GM18511 (cell line): ENCODE measurements around the gene SLC41A3.

Experiments used
- ATAC-seq: cut with Tn5 transposase; IDR thresholded peaks from one replicate; pipeline ENCODE4 v1.9.1; 2021; ENCODE audit warnings: mild to moderate bottlenecking, moderate library complexity; ENCODE audit not compliant: unreplicated experiment

The SLC41A3 gene

GRCh38 chr3:126033051-126033745, 50.7 kb downstream of the SLC41A3 start:
- ATAC-seq: no peak

- ATAC-seq: no peak
Observed at GRCh38 chr3:126031981-126032471, 51.9 kb downstream of the SLC41A3 start.

- ATAC-seq: no peak
Observed at GRCh38 chr3:126030455-126030854, 53.5 kb downstream of the SLC41A3 start.

GRCh38 chr3:126029241-126029640, 54.7 kb downstream of the SLC41A3 start:
- ATAC-seq: no peak

GRCh38 chr3:126028096-126028495, 55.8 kb downstream of the SLC41A3 start:
- ATAC-seq: no peak

GRCh38 chr3:126026761-126027160, 57.2 kb downstream of the SLC41A3 start:
- no peak for ATAC-seq

GRCh38 chr3:126026277-126026751, 57.6 kb downstream of the SLC41A3 start:
- no peak for ATAC-seq

GRCh38 chr3:126025862-126026261, 58.1 kb downstream of the SLC41A3 start:
- ATAC-seq: no peak

- ATAC-seq: no peak
Observed at GRCh38 chr3:126025116-126025729, 58.7 kb downstream of the SLC41A3 start.

- no peak for ATAC-seq
Observed at GRCh38 chr3:126024049-126024854, 59.7 kb downstream of the SLC41A3 start.

- no peak for ATAC-seq
Observed at GRCh38 chr3:126023390-126023789, 60.5 kb downstream of the SLC41A3 start.

- ATAC-seq: no peak
Observed at GRCh38 chr3:126022741-126023359, 61.1 kb downstream of the SLC41A3 start.

GRCh38 chr3:126021702-126022101, 62.2 kb downstream of the SLC41A3 start:
- no peak for ATAC-seq

- ATAC-seq: no peak
Observed at GRCh38 chr3:126021224-126021623, 62.7 kb downstream of the SLC41A3 start.

GRCh38 chr3:126019683-126020082, 64.2 kb downstream of the SLC41A3 start:
- ATAC-seq: no peak

GRCh38 chr3:126018995-126019394, 64.9 kb downstream of the SLC41A3 start:
- no peak for ATAC-seq

GRCh38 chr3:126018545-126018944, 65.4 kb downstream of the SLC41A3 start:
- no peak for ATAC-seq

GRCh38 chr3:126017362-126017761, 66.6 kb downstream of the SLC41A3 start:
- no peak for ATAC-seq

- no peak for ATAC-seq
Observed at GRCh38 chr3:126016616-126017015, 67.3 kb downstream of the SLC41A3 start.

- ATAC-seq: no peak
Observed at GRCh38 chr3:126015075-126015474, 68.8 kb downstream of the SLC41A3 start.

GRCh38 chr3:126014252-126014651, 69.7 kb downstream of the SLC41A3 start:
- ATAC-seq: no peak
